ENCODE results near the gene ZNF141.

The ZNF141 gene

GRCh38 chr4:306551-306961 is 31.1 kb upstream of the ZNF141 start:
- Histone ChIP-seq H3K27me3 (peaks cover 43% of the 10 kb centered on the region), H3K4me1 (ENCODE audit: control insufficient read depth in 1 of 2, insufficient read depth in 1 of 2, low read depth in 1 of 2, low read length in 1 of 2) (no peaks in the 10 kb centered on the region), H3K9me3 (peaks cover 16% of the 10 kb centered on the region), H3K4me3 (ENCODE audit: low read depth in 1 of 2, low read length in 1 of 2) (no peak overlapping the region), H3K36me3 (no peaks in the 10 kb centered on the region), H3K27ac (no peak overlapping the region)
- no peak for TF ChIP-seq CTCF (IDR thresholded peaks at IDR 0.05)

- TF ChIP-seq CTCF (IDR thresholded peaks at IDR 0.05): no peak
- H3K36me3 ChIP-seq: no peaks in the 10 kb centered on the region
Measured at GRCh38 chr4:309807-310206, 27.8 kb upstream of the ZNF141 start.

GRCh38 chr4:314296-314903 is 23.2 kb upstream of the ZNF141 start:
- Histone ChIP-seq H3K4me3 (ENCODE audit: low read depth in 1 of 2, low read length in 1 of 2) (no peak overlapping the region), H3K27me3 (no peaks in the 10 kb centered on the region), H3K4me1 (ENCODE audit: control insufficient read depth in 1 of 2, insufficient read depth in 1 of 2, low read depth in 1 of 2, low read length in 1 of 2) (no peaks in the 10 kb centered on the region), H3K9me3 (peaks cover 9% of the 10 kb centered on the region), H3K27ac (no peak overlapping the region), H3K36me3 (no peaks in the 10 kb centered on the region)
- no peak for TF ChIP-seq CTCF (IDR thresholded peaks at IDR 0.05)

More at GRCh38 chr4:309807-310206, 27.8 kb upstream of the ZNF141 start:
- H3K4me1 ChIP-seq (ENCODE audit: control insufficient read depth in 1 of 2, insufficient read depth in 1 of 2, low read depth in 1 of 2, low read length in 1 of 2): no peaks in the 10 kb centered on the region
- no peak overlapping the region for H3K27ac ChIP-seq
- no peak overlapping the region for H3K4me3 ChIP-seq (ENCODE audit: low read depth in 1 of 2, low read length in 1 of 2)
- H3K9me3 ChIP-seq: peaks cover 17% of the 10 kb centered on the region
- peaks cover 26% of the 10 kb centered on the region for H3K27me3 ChIP-seq

GRCh38 chr4:328729-329128 is 8.9 kb upstream of the ZNF141 start:
- Histone ChIP-seq H3K4me1 (ENCODE audit: control insufficient read depth in 1 of 2, insufficient read depth in 1 of 2, low read depth in 1 of 2, low read length in 1 of 2) (no peaks in the 10 kb centered on the region), H3K27me3 (no peaks in the 10 kb centered on the region), H3K27ac (no peak overlapping the region), H3K4me3 (ENCODE audit: low read depth in 1 of 2, low read length in 1 of 2) (no peak overlapping the region), H3K9me3 (no peaks in the 10 kb centered on the region), H3K36me3 (no peaks in the 10 kb centered on the region)
- no peak for TF ChIP-seq CTCF (IDR thresholded peaks at IDR 0.05)

GRCh38 chr4:335515-335914 is 2.1 kb upstream of the ZNF141 start:
- Histone ChIP-seq H3K4me1 (ENCODE audit: control insufficient read depth in 1 of 2, insufficient read depth in 1 of 2, low read depth in 1 of 2, low read length in 1 of 2) (peaks cover 18 to 24% of the 10 kb centered on the region in 2 experiments), H3K27ac (no peak overlapping the region), H3K4me3 (ENCODE audit: low read depth in 1 of 2, low read length in 1 of 2) (no peak overlapping the region), H3K27me3 (peaks cover 20% of the 10 kb centered on the region), H3K36me3 (no peaks in the 10 kb centered on the region), H3K9me3 (no peaks in the 10 kb centered on the region)
- TF ChIP-seq CTCF (IDR thresholded peaks at IDR 0.05): no peak
